PC-3 (cell line): ENCODE data around the gene SELPLG. TPM values are rescaled to one million over a fixed set of nuclear protein-coding genes. Genes with fewer than 3 reads are reported as not detected.

Experiments used
- ATAC-seq: fragments of 200-7000 bp; cut with Tn5 transposase; 2 replicates; pipeline ENCODE4 v1.9.1; 2020; ENCODE audit warnings: mild to moderate bottlenecking, moderate library complexity
- BruUV-seq: library from RNA; stranded (reverse); fragments of 400-500 nt; replicated peaks from 2 replicates; lab custom pipeline; 2021; lab: Mats Ljungman, UMichigan
- CTCF ChIA-PET: fragments of 300-600 bp; sonication (Branson Sonifier 250); formaldehyde crosslinking; loops from one replicate; lab custom pipeline; 2022; ENCODE audit warnings: antibody characterized with exemption; lab: Charles Lee
- POLR2A ChIA-PET: fragments of 300-600 bp; sonication (Branson Sonifier 250); formaldehyde crosslinking; loops from one replicate; lab custom pipeline; 2022; ENCODE audit warnings: antibody characterized with exemption; ENCODE audit not compliant: unreplicated experiment; lab: Charles Lee
- DNase-seq: peaks from one replicate; pipeline ENCODE4 v3.0.0-alpha.2; 2015
- H2AFZ ChIP-seq: fragments of 300-600 bp; sonication (generic); 2 replicates; pipeline ENCODE4 v1.6.0; 2016; ENCODE audit warnings: antibody characterized with exemption, low read length
- H3F3A ChIP-seq: fragments of 300-600 bp; sonication (generic); one replicate; pipeline ENCODE4 v1.6.0; 2017; ENCODE audit warnings: antibody characterized with exemption, low read length, control low read depth, mild to moderate bottlenecking; ENCODE audit not compliant: unreplicated experiment
- H3K27ac ChIP-seq: fragments of 300-600 bp; sonication (generic); 2 replicates; pipeline ENCODE4 v1.5.1; 2016; ENCODE audit warnings: mild to moderate bottlenecking, low read length
- H3K27me3 ChIP-seq: fragments of 300-600 bp; sonication (generic); 2 replicates; pipeline ENCODE4 v1.6.1; 2016; ENCODE audit warnings: low read length, mixed read lengths
- H3K36me3 ChIP-seq: fragments of 300-600 bp; sonication (generic); 2 replicates; pipeline ENCODE4 v1.6.1; 2016; ENCODE audit warnings: low read depth, mixed run types, low read length, mixed read lengths
- H3K4me1 ChIP-seq: fragments of 300-600 bp; sonication (generic); 2 replicates; pipeline ENCODE4 v1.5.1; 2016; ENCODE audit warnings: low read length; ENCODE audit not compliant: insufficient read depth
- H3K4me2 ChIP-seq: fragments of 300-600 bp; sonication (generic); 2 replicates; pipeline ENCODE4 v1.6.0; 2016; ENCODE audit warnings: low read length
- H3K4me3 ChIP-seq: fragments of 300-600 bp; sonication (generic); 2 replicates; pipeline ENCODE4 v1.5.1; 2016; ENCODE audit warnings: mild to moderate bottlenecking, low read length, mixed read lengths
- H3K79me2 ChIP-seq: fragments of 300-600 bp; sonication (generic); 2 replicates; pipeline ENCODE4 v1.6.1; 2017; ENCODE audit warnings: low read length, mixed read lengths
- H3K9ac ChIP-seq: fragments of 300-600 bp; sonication (generic); 2 replicates; pipeline ENCODE4 v1.6.0; 2016; ENCODE audit warnings: mild to moderate bottlenecking, low read length
- H3K9me2 ChIP-seq: fragments of 300-600 bp; sonication (generic); replicated peaks from 2 replicates; pipeline ENCODE4 v1.6.1; 2016; ENCODE audit warnings: mixed run types, low read length, mixed read lengths
- H3K9me3 ChIP-seq: fragments of 300-600 bp; sonication (generic); 2 replicates; pipeline ENCODE4 v1.6.1; 2016; ENCODE audit warnings: low read length, mixed read lengths
- H4K20me1 ChIP-seq: fragments of 300-600 bp; sonication (generic); 2 replicates; pipeline ENCODE4 v1.6.1; 2016; ENCODE audit warnings: low read length, mixed read lengths
- CTCF ChIP-seq: fragments of 300-600 bp; sonication (generic); conservative IDR thresholded peaks from 2 replicates; pipeline ENCODE4 v1.5.1; 2017; ENCODE audit warnings: antibody characterized with exemption, low read depth, mild to moderate bottlenecking, low read length
- EZH2 ChIP-seq: fragments of 300-600 bp; sonication (generic); IDR thresholded peaks from one replicate; pipeline ENCODE4 v1.6.1; 2017; ENCODE audit warnings: antibody characterized with exemption, mild to moderate bottlenecking, low read length; ENCODE audit not compliant: unreplicated experiment
- EZH2phosphoT487 ChIP-seq: fragments of 300-600 bp; sonication (generic); IDR thresholded peaks from 2 replicates; pipeline ENCODE4 v1.6.1; 2018; ENCODE audit warnings: mild to moderate bottlenecking, antibody characterized with exemption, low read length, borderline replicate concordance
- intact Hi-C: fragments of 100-400 bp; cut with micrococcal nuclease; formaldehyde crosslinking; loops from 2 replicates; pipeline ENCODE4 v1.9.0; 2023
- total RNA-seq: library from RNA; depleted of rRNA; stranded (reverse); fragments of >200 nt; gene quantifications from 2 replicates; pipeline ENCODE4 v1.2.3, GENCODE V29; 2014

SELPLG gene
- total RNA-seq, 1 experiment from 2014 or later = 0.73 TPM

DNA sequence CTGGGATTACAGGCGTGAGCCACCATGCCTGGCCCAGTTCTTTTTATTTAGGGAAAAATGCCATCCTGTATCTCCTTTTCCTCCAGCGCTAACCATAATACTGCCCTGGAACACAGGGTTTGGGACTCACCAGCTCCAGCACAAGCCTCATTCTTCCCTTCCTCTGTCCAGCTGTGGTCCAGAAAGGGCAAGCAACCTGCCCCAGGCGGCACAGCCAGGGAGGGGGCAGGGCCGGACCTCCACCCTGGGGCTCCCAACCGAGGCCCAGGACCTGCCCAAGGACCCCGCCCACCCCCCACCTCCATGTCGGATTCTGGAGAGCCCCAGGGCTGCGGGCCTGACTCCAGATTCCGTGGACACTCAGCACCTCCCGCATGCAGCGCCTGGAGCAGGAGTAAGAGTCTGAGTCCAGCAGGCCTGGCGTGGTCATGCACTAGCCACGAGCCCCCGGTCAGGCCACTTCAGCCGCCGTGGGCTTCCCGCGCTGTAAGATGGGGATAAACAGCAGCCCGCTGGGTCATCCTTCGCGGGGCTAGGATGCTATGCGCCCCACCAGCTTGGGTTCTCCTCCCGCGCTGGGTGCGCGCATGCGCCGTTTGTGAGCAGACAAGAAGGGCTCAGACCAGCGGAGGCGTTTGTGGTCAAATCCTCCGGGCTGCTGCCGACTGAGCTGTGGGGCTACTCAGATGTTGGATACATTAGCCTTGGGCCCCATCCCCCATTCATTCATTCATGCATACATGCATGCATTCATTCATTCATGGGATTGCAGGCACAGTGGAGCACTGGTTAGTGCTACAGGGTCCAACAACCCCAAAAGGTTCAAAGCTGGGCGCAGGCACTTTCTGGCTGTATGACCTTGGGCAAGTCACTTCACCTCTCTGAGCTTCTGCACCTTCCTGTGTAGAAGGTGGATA lies 52.1 kb downstream of the SELPLG start:
- CTCF ChIA-PET = no interaction called here
- no peaks in the 10 kb centered on the region for H4K20me1 ChIP-seq
- intact Hi-C loops = no loop called here

GRCh38 chr12:108580531-108580930 lies 53.2 kb downstream of the SELPLG start:
- H3K36me3 ChIP-seq = no peaks in the 10 kb centered on the region
- H3K4me2 ChIP-seq = no peak overlapping the region
- no peak overlapping the region for H3K4me3 ChIP-seq
- H3K27ac ChIP-seq = no peak overlapping the region
- DNase-seq = no peak
- intact Hi-C loops = no loop called here
- H3K79me2 ChIP-seq = no peaks in the 10 kb centered on the region
- no peaks in the 10 kb centered on the region for H3K9me2 ChIP-seq
- no peaks in the 10 kb centered on the region for H3K27me3 ChIP-seq
- POLR2A ChIA-PET = no interaction called here
- ATAC-seq = no peak
- no peaks in the 10 kb centered on the region for H3K9me3 ChIP-seq
- no peaks in the 10 kb centered on the region for H4K20me1 ChIP-seq
- TF ChIP-seq CTCF (no peak), EZH2 (no peak), EZH2phosphoT487 (no peak)
- H3K9ac ChIP-seq = no peak overlapping the region
- H3F3A ChIP-seq = no peaks in the 10 kb centered on the region
- H2AFZ ChIP-seq = no peak overlapping the region
- BruUV-seq = no TSS peak
- CTCF ChIA-PET = no interaction called here
- H3K4me1 ChIP-seq = no peaks in the 10 kb centered on the region

More for the DNA sequence above, 52.1 kb downstream of the SELPLG start:
- no peaks in the 10 kb centered on the region for H3F3A ChIP-seq
- H3K4me3 ChIP-seq = no peak overlapping the region
- H3K9me3 ChIP-seq = no peaks in the 10 kb centered on the region
- no peaks in the 10 kb centered on the region for H3K36me3 ChIP-seq
- TF ChIP-seq EZH2phosphoT487 (no peak), CTCF (no peak), EZH2 (no peak)
- DNase-seq = no peak
- no peaks in the 10 kb centered on the region for H3K27me3 ChIP-seq
- POLR2A ChIA-PET = no interaction called here
- H2AFZ ChIP-seq = no peak overlapping the region
- no peak overlapping the region for H3K4me2 ChIP-seq
- H3K79me2 ChIP-seq = no peaks in the 10 kb centered on the region
- no peak overlapping the region for H3K27ac ChIP-seq
- no peaks in the 10 kb centered on the region for H3K9me2 ChIP-seq
- no TSS peak for BruUV-seq
- no peaks in the 10 kb centered on the region for H3K4me1 ChIP-seq
- no peak for ATAC-seq
- no peak overlapping the region for H3K9ac ChIP-seq

DNA sequence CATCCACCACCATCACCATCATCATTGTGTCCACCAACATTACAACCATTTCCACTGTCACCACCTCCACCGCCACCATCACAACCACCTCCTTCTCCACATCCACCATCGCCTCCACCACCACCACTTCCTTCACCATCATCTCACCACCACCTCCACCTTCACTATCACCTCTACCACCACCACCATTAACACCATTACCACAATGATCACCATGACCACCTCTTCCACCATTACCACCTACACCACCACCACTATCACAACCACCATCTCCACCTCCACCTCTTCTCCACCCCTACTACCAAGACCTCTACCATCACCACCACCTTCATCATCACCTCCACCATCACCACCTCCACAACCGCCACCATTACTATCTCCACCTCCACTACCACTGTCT lies 54.9 kb downstream of the SELPLG start:
- H3F3A ChIP-seq = no peaks in the 10 kb centered on the region
- H3K4me3 ChIP-seq = no peak overlapping the region
- no peaks in the 10 kb centered on the region for H3K36me3 ChIP-seq
- BruUV-seq = no TSS peak
- H4K20me1 ChIP-seq = no peaks in the 10 kb centered on the region
- H3K9ac ChIP-seq = no peak overlapping the region
- POLR2A ChIA-PET = no interaction called here
- H3K27me3 ChIP-seq = no peaks in the 10 kb centered on the region
- no peak for TF ChIP-seq EZH2
- TF ChIP-seq EZH2phosphoT487 = no peak
- no peak for TF ChIP-seq CTCF
- CTCF ChIA-PET = no interaction called here
- intact Hi-C loops = no loop called here
- no peaks in the 10 kb centered on the region for H3K9me3 ChIP-seq
- no peaks in the 10 kb centered on the region for H3K9me2 ChIP-seq
- DNase-seq (no peak), ATAC-seq (no peak)
- H3K27ac ChIP-seq = no peak overlapping the region
- no peaks in the 10 kb centered on the region for H3K79me2 ChIP-seq
- no peak overlapping the region for H2AFZ ChIP-seq
- no peak overlapping the region for H3K4me2 ChIP-seq
- H3K4me1 ChIP-seq = no peaks in the 10 kb centered on the region
